ENCODE measurements around the gene HOXB8.

Gene HOXB8

GRCh38 chr17:48637323-48638260 is 22.5 kb upstream of the HOXB8 start:
- DNase-seq (ENCODE audit: low read depth), result no peak

DNA sequence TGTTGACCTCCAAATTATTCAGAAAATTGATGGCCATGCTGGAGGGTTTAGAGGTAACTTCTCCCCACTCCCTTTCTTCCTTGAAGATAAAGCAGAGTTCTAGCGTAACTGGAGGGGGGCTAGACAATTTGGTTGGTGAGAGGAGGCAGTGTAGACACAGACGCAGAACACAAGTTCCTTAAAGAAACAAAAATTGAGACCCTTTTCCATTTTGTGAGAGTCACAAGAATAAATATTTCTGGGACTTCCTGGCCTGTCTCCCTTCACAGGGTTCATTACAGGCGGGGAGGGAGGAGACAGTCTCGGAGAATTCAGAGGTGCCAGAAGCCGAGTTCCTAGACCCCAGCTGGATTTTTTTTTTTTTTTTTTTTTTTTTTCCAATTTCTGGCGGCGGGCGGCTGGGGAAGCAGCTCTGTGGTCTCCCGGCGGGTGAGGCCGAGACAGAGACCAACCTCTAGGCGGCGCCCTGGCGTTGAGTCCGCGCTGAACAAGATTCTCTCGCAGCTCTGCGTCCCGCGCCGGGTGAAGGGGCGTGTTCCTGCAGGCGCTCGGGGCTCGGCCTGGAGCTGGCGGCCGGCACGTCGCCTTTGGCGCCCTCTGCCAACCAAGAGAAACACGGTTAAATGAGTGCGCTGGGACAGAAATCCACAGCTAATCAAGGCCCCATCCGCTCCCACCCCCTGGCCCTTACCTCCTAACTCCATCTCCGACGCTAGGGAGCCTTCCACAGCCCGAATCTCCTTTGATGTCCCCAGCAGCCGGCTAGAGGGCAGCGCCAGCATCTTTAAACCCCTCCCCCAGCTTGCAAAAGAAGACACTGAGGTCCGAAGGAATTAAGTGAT is 21.3 kb upstream of the HOXB8 start:
- DNase-seq (ENCODE audit: low read depth), result peak; percentile 58

DNA sequence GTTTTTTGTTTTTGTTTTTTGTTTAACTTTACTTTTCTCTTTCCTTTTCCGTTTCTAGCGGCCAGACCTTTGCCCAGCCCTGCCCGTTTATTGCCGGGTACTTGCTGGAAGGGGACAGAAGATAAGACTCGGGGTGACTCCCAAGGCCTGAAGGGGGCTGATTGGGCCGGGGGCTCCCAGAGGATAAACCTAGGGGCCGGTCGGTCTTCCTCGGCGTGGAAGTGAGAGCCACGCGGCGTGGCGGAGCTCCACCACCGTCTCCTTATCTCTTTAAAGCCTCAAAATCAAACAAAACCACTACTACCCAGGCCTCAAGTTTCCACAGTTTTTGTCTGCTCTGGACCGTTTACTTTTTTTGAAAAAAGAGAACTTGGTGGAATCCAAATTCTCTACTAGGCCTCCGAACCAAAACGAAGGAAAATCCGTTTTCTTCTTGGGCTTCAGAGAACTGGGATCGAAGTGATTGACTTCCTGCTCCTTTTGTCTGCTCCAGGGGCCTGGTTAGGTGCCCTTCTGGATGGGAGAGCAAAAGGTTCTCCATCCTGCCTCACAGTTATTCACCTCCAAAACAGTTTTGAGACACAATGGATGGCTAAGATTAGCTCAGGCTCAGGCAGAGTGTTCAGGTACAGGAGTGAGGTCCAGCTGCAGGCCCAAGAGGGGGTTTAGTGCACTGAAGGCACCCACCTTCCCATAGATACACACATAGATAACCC is 19.6 kb upstream of the HOXB8 start:
- no peak for DNase-seq (ENCODE audit: low read depth)

- no peak for DNase-seq (ENCODE audit: low read depth)
These were observed 18.2 kb upstream of the HOXB8 start for GRCh38 chr17:48633266-48633677.

DNA sequence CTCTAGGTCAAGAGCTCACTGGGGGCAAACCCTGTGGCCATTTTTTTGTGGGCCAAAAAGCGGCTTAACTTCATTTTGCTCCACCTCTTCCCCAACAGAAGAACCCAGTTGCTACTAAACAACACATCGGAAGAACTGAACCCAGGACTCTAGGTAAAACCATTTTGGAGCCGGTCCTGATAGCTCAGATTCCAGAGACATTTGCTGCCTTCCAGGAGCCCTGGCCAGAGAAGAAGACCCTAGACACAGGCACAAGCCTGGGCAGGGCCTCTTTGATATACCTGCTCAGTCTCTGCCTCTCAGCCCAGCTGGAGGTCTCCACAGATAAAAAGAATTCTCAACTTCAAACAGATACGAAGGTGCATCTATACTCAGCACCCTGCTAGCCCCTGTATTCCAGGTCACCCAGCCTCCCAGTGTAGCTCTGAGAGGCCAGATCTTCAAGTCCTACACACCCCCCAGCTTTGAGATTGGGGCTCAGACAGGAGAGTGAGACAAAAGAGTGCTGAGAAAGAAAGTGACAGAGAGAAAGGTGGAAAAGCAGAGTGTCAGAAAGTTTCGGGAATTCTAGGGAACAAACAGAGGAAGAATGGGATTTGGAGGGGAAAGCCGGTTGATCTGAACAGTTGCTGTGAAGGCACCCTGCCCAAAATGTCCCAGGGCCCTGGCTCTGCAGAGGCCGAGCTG is 17.6 kb upstream of the HOXB8 start:
- no peak for DNase-seq (ENCODE audit: low read depth)

DNA sequence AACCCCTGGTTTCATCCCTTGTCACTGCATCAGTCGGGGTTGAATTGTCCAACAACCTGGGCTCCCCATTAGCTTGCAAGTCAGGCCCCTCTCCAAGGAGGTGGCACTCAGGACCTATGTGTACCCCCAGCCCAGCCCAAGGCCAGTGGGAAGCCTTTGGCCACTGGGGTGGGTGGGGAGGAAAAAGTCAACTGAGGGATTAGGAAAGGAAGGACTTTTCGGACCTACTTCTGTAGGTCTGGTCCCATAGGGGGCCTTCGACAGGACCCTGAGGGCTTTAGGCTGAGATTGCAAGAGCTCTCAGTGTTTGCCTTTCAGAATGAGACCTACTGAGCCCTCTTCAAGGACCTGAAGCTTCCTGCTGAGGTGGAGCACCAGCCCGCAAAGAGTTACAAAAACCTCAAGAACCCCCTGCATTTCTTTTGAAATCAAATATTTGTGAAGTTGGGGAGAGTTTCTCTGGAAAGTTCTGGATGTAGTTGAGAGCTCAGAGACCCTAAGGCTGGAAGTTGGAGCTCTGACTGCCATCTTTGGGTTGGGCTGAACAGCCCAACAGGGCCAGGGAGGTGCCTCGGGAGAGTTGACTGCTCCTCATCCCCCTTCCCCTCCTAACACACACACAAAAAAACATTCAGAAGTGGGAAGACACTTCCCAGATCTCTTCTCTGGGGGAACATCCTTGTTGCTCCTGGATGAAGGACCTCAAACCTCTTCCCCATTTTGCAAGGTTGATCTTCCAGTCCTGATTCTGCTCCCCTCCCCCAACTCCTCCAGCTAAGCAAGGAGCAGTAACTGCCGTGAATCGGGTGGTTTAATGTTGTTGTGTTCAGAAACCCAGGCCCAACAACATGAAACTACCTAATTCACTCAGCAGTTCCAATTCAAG is 16.8 kb upstream of the HOXB8 start:
- no peak for DNase-seq (ENCODE audit: low read depth)

DNA sequence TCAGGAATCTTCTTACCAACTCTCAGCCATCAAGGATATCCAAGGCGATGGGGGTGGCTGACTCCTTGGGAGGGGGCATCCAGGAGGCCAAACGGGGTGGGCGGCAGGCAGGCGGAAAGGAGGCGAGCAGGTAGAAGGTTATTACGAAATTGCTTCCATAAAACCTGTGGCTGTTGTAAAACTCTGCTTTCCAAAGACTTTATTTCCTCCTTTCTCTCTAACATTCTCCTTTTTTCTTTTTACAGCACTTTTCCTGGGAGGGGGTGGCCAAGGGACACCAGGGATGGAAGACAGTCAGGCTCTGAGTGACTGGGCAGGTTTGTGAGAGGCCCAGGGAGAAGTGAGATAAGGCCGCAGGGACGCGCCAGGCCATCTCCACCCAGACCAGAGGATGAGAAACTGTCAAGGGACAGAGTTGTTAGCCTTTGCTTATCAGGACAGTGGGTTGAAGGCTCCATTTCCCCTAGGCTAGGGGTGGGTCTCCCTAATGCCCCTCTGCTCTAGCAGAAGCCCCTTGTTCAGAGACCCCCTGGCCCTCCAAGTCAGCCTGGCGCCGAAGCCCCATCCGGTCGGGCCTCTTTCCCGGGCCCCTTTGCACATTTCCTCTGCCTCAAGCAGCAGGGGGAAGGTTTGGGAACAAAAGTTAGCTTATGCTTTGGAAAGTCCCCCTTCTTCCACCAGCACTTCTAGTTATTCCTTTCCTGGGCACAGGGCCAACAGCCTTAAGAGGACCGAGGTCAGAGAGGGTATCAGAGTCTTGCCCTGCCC is 16.0 kb upstream of the HOXB8 start:
- DNase-seq (ENCODE audit: low read depth), result no peak

DNA sequence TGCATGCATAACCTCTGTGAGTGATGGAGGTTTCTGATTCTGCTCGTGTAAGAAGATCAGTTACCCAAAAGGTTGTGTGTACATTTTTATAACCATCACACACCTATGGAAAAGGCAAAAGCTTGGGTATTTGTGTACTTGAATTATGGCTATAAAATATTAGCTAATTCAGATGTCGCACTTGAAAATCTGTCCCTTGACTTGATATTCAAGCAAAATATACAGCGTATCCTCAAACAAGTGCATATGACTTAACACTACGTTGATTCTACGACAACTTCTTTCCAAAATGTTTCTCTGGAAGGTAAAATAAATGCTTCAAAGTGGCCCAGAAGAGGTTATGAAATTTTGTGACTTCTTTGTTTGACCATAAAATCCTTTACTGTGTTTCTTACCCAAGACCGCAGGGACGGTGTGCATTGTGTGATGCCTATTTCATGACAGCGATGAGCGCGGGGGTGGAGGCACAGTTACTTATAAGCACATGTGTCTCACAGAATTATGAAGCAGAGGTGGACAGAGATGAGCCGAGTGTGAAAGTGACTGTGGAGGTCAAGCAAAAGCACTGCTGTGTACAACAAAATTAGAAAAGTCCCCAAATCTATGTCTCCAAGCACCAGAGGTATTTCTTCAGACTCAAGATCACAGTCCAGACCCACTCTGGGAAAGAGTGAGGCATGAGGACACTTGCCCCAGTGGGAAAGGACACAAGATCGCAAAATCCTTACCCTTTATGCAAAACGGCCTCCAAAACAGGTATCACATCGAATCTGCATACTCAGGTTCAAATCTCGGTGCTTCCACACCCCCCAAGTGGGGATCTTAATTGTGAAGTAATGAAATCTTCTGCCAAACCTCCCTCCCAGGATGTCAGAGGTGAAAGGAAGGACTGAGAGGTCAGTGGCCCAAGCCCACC is 15.2 kb upstream of the HOXB8 start:
- DNase-seq (ENCODE audit: low read depth), result no peak

- no peak for DNase-seq (ENCODE audit: low read depth)
These were observed 14.3 kb upstream of the HOXB8 start for GRCh38 chr17:48629411-48629759.

DNA sequence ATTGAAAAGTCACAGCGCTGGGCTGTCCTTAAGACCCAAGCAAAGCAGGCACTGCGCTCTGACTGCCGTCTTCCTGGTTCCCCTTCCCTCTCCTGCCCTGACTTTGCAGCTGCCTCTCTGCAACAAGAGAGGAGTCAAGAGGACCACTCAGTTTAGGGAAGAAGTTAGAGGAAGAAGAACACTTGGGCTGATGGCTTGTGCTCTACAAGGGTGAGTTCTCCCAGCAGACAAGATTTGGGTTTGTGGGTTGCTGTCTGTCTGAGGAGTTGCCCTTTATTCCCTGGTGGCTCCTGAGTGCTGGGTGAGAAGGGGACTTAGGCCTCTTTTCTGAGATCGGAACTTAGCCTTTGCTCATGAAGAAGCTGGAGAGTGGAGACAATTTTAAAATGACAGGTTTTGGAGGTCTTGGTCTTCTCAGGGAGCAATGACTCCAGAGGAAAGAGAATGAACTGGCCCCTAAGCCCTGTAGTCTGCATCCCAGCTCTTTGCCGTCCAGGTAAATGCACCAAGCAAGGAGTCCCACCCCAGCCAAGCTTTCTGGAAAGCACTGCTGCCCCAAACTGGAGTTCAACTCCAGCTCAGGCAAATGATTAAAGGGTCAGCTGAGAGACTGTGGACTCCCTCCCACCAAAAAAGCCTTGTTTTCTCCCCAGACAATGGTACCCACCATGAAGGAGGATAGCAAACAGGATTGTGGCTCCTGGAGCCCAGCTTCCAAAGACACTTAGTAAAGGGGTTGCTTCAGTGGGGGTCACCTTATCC is 13.7 kb upstream of the HOXB8 start:
- DNase-seq (ENCODE audit: low read depth), result no peak

- no peak for DNase-seq (ENCODE audit: low read depth)
These were observed 12.8 kb upstream of the HOXB8 start for GRCh38 chr17:48627623-48628521.

DNA sequence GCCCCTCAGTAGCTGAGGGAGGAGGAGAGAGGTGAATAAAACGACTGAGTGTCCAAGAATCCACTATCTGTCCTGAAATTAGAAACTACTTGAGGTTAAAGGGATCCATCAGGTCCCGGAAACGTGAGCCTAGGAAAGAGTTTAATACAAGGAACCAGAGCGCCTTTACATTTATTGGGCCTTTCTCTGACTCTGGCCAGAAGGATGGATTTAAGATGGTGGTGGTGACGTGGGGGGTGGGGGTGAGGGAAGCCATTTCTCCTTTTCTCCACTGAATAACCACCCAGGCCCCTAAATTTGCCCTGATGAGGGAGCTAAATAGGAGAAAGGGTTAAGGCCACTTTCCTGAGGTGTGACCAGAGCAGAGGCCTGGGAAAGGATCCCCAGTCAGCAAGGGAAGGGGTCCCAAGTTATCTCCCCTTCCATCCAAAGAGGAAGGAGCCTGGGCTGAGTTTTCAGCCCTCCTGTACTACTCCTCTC is 12.1 kb upstream of the HOXB8 start:
- DNase-seq (ENCODE audit: low read depth), result no peak

DNA sequence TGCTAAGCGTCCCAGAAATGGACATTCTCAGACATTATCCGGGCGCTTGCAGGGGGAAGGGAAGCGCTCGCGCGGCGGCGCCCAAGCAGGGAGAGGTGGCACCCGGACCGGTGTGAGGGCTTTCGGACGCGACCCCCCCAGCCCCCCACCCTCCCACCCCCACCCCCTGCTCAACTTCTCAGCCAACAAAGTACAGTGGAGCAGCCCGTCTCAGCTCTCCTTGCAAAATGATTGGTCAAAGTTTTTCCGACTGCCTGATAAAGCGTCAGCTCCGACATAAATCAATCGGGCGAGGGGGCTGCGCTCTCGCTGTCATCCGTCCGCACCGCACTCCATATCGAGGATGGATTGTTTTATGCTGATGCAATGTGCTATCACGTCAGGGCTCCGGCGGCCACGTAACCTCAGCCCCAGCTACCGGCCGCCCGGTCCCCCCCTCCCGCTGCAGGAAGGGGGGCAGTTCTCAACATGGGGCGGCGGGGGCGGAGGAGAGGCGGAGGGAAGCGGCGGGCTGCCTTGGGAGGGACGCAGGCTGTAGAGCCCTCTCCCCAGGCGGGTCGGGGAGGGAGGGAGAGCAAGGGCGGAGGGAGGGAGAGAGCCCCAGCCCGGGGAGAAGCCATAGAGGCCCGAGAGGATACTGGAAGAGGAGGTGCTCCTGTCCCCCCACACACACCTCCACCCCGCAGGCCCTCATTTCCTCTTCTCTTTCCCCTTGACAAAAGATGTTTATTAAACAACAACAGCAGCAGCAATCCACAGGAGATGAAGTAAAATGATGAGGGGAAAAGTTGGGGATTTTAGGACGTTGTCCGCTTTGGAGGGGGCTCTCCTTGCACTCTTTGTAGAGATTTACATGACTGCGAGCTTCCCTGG is 11.4 kb upstream of the HOXB8 start, which contains the start of gene HOXB9:
Gene HOXB9, minus strand, starts transcription at position 114 of the 873 bp plus-strand sequence. Its CDS starts 89 bp downstream, at position 25.
- no peak for DNase-seq (ENCODE audit: low read depth)

GRCh38 chr17:48625495-48626244 is 10.6 kb upstream of the HOXB8 start:
- no peak for DNase-seq (ENCODE audit: low read depth)
